NCI-H748 (cell line): ENCODE results near the gene TJP2.
"Not testable (repeated sequence)": the region's sequence is repeated elsewhere in the genome, so short reads cannot be mapped to it uniquely, and the experiment has no call there.

ENCODE experiments used
- DNase-seq: peaks from one replicate; lab custom pipeline; 2025; ENCODE audit not compliant: unreplicated experiment; lab: John Stamatoyannopoulos, UW

The TJP2 gene

DNA sequence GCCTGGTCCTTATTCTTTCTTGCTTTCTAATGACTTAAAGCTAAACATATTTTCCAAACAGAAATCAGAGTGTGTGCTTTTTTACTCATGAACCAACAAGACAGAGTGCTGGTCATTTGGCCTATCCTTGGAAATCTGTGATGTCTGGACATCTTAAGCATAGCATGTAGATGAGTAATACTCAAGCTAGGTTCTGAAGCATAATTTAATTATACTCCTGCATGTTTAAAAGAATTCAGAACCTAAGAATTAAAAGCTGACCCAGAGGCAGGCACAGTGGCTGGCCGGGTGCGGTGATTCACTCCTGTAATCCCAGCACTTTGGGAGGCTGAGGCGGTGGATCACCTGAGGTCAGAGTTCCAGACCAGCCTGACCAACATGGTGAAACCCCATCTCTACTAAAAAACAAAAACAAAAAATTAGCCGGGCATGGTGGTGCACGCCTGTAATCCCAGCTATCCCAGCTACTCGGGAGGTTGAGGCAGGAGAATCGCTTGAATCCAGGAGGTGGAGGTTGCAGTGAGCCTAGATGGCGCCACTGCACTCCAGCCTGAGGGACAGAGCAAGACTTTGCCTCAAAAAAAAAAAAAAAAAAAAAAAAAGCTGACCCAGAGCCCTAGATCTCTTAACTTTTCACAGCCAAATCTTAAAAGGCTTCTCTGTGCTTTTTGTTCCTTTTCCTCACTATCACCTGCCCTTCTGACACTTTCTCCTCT, 16.2 kb upstream of the TJP2 start:
- no peak for DNase-seq

DNA sequence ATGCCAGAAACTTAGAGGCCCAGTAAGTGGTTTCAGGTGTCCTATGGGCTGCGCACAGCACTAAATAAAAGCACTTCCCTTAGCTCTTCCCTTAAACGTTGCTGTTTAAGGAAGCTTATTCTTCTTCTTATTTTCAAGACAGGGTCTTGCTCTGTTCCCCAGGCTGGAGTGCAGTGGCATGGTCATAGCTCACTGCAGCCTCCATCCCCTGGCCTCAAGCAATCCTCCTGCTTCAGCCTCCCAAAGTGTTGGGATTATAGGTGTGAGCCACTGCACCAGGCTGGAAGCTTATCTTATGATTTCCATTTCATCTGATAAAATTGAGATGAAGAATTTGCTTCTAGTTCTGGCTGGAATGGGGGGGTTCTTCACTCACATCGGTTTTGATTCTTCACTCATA, 15.6 kb upstream of the TJP2 start:
- no peak for DNase-seq

DNA sequence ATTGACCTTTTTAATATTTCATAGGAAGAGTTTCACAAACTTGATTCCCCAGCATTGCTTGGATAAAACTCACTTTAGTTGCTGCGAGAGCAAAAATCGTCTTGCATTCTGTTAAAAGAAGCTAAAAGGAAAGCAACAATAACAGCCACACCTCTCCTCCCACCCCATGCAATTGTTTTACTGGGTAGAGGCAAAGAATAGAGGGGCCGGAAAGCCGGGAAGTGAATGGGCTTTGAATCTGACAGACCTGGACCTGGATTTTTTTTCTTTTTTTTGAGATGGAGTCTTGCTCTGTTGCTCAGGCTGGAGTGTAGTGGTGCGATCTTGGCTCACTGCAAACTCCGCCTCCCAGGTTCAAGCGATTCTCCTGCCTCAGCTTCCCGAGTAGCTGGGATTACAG, 9.5 kb upstream of the TJP2 start:
- DNase-seq, result not testable (repeated sequence)

DNA sequence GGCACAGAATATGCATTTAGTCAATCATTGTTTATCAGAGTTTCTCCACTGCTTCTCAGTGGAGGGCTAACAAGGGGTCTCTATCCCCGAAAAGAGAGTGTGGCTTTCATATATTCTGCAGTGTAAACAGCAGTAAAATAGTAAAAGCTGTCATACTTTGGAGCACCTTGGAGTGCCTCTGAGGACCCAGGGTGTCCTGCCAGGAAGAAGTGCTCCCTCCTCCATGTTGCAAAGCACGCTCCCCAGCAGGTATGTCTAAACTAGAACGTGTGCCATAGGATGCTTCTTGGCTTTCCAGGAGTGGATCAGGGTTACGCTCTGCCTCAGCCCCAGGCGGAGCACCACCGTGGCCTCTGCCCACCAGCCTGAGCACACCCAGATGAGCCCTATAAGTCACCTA, 8.5 kb upstream of the TJP2 start:
- no peak for DNase-seq

DNA sequence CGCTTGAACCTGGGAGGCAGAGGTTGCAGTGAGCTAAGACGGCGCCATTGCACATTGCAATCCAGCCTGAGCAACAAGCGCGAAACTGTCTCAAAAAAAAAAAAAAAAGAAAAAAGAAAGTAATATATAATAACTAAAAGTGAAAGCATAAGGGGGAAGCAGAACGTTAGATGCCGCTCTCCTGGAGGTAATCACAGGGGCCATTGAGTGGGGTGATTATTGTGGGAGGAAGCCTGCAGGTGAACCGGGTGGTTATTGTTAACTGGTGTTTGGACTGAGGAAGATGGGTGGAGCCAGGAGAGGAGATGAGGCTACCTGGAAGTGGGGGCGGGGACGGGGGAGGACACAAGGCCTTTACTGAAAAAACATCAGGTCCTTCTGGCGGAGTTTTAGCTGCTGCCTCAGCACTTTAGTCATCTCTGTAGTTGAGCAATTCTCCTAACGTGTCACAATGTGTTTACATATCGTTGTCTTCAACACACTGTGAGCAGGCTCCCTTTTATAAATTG, 5.3 kb upstream of the TJP2 start:
- DNase-seq, result peak; percentile 91

DNA sequence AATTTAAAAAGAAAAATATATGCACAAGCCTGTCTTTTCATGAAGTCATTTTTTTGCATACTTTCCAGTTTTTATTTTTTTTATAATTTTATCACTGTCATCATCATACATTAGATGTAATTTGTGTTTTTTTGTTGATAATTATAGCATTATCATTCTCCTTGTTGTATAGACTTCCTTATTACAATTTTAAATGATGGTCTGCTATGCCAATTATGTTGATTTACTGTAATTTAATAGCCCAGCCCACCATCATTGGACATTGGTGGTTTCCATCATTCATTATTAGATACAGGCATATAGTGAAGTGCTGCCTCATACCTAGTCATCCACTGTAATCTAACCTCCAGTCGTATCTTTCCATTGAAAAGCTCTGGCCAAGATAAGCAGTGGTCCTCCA, 3.8 kb upstream of the TJP2 start:
- no peak for DNase-seq

DNA sequence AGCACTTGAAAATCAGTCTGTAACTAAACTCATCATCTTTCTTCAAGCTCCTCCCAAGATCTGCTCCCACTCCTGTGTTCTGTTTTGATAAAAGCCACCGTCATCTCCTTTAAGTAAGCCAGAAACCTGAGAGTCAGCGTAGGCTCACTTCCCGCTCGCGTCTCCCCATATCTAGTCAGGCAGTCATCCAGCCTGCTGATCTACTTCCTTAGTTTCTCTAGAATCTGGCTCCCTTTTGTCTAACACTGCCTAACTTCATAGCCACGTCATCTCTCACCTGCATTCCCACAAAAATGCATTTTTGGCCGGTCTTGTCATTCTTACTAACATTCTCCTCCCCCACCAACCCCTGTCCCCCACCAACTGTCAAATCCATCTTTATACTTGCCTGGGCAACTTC, 3.0 kb upstream of the TJP2 start:
- no peak for DNase-seq

DNA sequence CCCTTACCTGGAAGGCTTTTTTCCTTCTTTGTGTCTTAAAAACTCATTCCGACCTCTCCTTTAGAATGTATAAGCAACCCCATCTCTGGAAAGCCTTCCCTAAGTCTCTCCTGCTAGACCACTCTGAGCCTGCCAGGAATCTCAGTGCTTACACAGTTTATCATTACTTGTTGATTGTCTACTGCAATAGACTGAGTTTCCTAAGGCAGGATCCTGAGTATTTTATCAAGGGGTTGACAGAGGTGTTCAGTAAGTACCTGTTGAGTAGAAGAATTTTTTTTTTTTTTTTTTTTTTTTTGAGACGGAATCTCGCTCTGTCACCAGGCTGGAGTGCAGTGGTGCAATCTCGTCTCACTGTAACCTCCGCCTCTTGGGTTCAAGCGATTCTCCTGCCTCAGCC, 2.6 kb upstream of the TJP2 start:
- DNase-seq, result no peak

DNA sequence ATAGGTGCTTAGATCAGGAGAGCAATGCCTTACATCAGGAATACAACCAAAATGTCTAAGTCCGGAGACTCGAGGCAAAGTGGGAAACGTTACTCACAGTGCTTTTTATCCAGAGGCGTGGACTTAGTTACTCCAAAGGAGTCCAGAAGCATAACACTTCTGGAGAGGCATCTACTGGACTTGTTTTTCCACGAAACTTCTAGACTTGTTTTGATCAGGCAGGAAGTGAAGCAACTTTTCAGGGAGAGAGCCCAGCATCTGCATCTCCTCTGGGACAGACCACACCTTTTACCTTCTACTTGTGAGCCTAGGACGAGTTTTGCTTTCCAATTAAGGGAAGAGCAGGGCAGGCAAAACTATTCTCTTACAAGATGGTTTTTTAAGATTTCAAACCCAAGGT, 1.2 kb upstream of the TJP2 start:
- no peak for DNase-seq

DNA sequence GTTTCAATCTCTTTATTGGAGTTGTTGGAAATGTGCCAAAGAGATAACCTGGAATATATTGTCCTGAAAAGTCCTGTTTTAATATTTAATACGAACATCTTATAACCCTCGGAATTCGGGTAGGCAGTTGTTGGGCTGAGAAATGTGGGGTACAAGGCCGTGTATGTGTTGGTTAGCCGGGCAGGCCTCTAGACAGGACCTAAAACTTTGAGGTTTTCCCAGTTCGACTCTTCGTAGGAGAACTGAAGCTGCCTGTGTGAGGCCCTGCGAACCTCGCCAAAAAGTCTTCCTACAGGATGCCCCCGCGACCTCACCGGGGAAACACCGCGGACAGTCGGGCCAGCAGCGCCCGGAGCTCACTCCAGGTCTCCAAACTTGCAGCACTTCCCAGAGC, 583 bp upstream of the TJP2 start:
- DNase-seq, result no peak

DNA sequence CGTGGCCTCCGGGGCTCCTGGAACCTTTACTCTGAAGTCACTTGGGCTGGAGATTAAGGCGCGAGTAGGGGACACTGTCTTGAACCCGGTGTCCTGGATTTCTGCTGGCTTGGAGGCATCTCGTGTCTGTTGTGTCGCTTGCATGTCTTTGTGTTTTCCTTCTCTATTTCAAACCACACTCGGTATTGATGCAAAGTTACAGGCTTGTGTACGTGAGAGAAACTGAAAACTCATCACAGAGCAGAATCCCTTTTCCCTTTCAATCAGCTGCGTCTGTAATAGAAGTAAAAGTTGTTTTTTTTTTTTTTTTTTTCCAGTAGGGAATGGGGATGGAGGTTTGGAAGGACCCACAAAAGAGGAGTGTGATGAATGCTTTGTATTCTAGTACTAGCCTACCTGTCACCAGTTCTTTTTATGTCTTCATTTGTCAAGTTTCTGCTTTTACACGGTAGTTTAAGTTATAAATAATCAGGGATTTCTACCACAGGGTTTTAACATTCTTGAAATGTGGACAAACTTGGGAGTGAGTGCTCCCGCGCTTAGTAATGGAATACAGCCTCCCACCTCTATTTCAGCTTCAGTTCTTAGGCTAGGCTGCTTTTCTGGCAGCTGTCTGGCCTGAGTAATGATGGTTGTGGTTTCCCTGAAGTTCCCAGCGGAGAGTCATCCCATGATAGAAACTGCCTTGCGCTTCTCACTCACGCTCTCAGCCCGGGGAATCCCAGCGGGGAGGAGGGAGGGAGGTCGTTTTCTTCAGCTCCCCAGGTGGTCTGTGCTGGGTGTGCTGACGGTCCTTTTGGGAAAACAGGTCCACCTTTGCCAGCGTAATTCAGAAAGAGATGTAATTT, 763 bp downstream of the TJP2 start:
- peak; percentile 33 for DNase-seq

DNA sequence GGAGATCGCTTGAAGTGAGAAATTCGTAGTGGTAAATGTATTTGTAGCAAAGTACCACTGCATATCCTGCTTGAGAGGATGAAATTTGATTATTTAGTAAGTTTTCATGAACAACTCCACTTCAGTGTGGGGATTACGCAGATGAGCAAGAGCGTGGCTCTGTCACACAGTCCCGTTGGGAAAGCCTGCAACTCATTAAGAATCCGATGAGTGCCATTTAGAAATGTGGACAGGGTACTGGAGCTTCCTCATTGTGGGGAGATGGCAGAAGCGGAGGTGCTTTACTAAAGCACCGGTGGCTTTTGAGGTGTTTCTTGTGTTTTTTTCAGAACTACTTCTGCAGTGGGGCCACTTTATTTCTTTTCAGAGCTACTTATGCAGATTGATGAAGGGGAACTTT, 1.4 kb downstream of the TJP2 start:
- no peak for DNase-seq

DNA sequence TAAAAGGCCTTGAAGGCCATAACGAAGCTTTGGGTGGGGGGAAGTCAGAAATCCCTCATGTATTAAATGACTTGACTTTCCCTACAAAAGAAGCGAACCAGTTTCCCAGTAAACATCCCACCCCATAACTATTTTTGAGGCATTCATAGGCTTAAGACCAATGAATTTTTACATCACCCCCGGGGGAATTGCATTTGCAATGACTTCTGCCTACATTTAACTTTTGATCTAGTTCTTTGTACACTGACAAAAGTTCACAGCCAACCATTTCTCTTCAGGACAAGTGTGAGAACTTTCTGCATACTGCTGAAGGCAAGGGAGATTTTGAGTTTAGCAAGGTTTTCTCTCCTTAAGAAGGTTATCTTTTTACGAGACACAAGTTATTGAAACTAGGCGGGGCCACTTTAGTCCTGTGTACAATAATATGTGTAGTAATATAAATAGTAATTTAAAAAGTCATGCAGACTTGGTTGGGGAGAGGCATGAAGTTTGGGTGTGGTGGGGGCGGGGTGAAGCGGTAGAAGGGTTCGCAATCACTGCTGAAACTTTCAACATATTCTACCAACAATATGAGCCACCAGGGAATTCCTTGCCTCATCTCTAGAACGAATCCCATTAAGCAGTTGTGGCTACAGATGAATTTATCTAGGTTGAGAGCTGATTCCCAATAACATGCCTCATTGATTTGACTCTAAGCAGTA, 2.5 kb downstream of the TJP2 start:
- no peak for DNase-seq

DNA sequence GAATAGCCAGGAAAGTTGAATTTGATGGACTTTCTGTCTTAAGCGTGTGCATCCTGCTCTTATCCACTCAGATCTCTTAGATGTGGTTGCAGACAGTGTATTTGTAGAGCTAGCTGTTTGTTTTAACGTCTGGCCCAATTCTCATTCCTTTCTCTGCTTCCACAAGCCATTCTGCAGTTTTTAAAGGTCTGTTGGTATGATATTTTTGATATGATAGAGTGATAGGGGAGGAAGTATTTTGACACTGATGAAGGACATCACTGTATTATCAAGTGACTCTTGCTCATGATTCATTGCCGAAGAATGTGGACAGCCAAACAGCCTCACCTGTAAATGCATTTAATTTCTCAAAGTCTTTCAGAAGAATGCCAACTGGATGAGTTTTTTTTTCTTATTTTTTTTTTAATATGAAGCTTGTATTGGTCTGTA, 4.5 kb downstream of the TJP2 start:
- DNase-seq, result no peak

DNA sequence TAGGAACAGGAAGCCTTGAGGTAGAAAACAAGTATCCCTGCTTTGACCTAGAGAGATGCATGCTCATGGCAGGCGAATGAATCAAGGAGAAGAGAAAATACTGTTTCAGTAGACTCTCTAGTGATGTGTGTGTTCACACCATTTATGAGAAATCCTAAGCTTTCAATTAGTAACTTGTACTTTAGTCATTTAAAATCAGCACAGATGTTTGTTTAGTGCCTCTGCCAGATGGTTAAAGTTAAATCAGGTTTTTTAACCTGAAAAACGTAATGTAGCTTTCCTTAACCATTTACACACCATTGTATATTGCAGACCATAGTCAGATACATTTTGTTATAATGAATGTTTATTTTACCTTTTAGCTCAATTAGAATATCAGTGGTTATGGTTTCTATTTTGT, 5.0 kb downstream of the TJP2 start:
- no peak for DNase-seq

DNA sequence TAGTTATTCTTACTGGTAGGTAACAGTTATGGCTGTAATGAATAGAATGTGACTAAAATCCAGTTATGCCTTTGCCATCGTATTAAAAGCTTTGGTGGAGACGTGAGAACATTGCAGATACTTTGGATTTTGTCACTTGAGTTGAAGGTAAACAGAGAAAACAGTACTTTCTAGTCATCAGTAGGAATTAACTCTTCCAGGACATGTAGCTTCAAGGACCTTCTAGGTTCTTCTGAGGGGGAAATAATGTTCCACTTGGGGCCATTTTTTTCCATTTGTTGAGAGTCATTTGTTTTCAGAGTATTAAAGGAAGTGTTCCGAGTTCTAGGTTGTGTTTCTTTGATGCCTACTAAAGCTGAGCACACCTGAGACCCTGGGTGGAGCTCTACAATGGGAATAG, 6.1 kb downstream of the TJP2 start:
- no peak for DNase-seq

DNA sequence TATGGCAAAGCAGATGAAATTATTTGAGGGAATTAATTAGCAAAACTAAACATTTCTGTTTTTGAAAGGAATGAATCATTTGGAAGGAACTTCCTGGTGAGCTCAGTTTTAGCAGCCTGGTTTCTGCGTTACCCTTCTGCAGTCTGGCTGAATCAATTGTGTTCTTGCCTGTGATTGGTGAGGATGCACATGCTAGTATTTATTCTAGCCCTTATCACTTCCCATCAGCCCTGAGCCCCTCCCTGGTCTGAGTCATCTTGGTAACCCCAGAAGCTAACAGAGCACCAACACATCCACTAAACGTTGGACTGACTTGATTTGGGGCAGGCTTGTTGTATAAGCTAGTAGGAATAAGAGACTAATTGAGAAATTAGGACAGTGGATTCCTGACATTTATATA, 6.6 kb downstream of the TJP2 start:
- DNase-seq, result peak; percentile 19

DNA sequence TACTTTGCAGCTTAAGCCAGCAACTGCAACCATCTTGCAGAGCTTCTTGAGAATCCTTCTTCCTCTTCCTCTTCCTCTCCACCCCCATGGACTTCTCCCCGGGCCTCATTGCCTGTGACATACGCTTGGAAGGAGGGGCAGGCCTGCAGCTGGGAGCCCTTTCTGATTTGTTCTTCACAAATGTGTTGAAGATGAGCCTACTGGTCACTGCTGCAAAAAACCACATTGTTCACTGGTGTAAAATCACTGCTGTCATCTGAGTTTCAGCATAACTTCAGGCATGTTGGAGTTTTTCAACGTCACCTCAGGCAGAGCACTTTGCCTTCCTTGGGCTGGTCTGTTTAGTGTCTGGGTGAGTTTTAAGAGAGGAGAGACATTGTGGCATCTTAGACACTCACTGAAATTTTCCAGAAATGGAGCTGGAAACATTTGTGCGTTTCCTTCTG, 7.9 kb downstream of the TJP2 start:
- DNase-seq, result no peak

DNA sequence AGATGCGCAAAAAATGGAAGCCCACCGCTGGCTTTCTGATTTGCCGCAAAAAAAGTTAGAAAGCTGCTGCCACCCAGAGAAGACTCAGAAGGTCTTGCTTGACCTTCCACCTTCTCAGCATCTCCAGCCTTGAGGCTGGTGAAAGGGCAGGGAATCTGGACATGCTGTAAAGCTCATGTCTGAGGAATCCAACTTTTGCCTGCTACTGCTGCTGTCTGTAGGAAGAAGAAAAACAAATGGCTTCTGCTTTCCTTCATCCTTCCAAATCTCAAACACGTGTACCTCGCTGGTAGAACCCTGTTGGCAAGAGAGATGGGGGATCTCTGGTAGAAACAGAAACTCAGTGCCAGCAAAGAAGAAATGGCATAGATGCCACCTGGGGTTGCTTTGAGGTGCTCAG, 10.2 kb downstream of the TJP2 start:
- no peak for DNase-seq

DNA sequence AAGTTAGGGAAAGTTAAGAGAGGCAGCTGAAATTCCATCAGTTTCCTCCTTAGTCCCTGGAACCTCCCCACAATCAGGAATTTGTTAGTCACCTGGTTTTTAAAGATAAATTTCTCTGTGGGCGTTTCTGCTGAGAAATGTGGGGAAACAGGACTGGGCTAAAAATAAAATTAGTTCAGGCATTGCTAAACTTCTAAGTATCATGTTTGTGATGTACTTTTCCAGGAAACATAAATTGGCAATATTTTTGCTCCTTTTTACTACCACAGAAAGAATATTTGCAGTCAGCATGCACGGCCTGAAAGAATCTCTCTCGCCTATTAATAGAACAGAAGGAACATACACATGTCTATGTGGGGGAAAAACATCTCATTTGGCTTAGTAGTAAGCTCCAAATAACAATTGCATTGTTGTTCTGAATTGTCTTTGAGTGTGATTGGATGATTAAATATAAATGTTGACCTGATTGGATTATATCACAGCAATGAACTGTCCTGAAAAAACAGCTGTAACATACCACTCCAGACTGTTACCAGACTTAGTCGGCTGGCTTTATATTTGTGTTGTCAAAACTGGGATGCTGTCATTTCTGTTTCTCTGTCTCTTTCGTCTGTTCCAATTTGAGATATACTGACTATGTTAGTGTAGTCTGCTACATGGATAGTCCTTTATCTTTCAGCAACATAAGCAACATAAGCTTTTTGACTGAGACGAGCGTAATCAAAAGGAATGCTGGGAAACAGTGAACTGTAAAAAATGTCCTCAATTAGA, 12.9 kb downstream of the TJP2 start:
- no peak for DNase-seq

DNA sequence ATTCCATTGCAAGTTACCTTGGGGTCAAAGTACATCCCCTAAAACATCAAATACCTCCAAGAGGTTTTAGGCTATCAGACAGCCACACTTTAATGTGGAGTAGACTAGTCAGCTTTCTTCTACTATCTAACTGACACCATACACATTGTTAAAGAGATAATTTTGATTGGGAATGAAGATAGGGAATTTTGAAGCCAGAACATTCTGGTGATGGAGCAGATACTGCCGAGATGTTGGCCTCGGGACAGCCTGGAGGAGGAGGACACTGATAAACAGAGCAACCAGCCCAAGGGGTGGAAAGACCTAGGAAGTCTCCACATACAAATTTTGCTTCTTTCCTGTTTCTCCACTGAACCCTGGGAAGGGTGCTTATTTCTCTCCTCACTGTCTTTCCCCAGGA, 14.9 kb downstream of the TJP2 start:
- DNase-seq, result no peak
